GM12891 (cell line): ENCODE measurements around the gene RAI1.

Source experiments
- PAX5 ChIP-seq: IDR thresholded peaks from 2 replicates; pipeline ENCODE4 v1.6.1; 2011; ENCODE audit warnings: low read length, moderate library complexity, mild to moderate bottlenecking; ENCODE audit not compliant: insufficient read depth, severe bottlenecking
- POLR2A ChIP-seq: IDR thresholded peaks from 2 replicates; pipeline ENCODE4 v1.6.1; 2011; ENCODE audit warnings: low read depth, low read length, control low read depth
- POLR2AphosphoS5 ChIP-seq: IDR thresholded peaks from 2 replicates; pipeline ENCODE4 v1.6.1; 2011; ENCODE audit warnings: low read depth, low read length, control low read depth
- POU2F2 ChIP-seq: IDR thresholded peaks from 2 replicates; pipeline ENCODE4 v1.6.1; 2011; ENCODE audit warnings: low read depth, mild to moderate bottlenecking, control low read depth, low read length, moderate library complexity
- TAF1 ChIP-seq: IDR thresholded peaks from 2 replicates; pipeline ENCODE4 v1.6.1; 2011; ENCODE audit warnings: low read depth, low read length, control low read depth

DNA sequence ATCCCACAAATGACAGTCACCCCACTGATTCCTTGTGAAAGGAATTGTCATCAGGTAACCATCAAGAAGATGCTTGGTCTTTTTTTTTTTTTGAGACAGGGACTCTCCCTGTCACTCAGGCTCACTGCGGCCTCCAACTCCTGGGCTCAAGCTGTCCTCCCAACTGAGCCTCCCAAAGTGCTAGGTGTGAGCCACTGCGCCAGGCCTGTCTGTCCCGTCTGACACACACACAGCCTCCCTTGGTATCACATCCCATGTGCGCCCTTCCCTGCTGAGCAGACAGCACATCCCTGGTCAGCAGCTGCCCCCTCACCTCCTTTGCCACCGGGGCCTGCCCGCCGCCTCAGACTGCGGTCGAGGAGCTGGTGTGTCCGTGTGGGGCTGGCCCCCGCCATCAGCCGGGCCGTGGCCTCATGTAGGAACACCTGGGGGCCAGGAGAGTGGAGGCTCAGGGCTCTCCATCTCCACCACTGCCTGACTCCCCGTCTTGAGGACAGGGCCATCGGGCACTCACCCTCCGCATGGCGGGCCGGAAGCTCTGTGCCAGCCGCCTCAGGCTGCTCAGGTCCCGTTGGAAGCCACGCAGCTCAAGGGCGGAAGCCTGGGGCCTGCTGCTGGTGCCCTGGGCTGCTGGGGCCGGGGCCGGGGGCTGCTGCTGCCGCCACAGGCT is 131.9 kb downstream of the RAI1 start:
- TF ChIP-seq POLR2A (no peak), POLR2AphosphoS5 (no peak), TAF1 (no peak), POU2F2 (no peak), PAX5 (no peak)
